ENCODE measurements around the gene SMPX.

- TF ChIP-seq CTCF (IDR thresholded peaks at IDR 0.05; ENCODE audit: insufficient read depth, low read length) = no peak
- TF ChIP-seq GABPA (IDR thresholded peaks at IDR 0.05; ENCODE audit: low read depth) = no peak
- TF ChIP-seq SPI1 (IDR thresholded peaks at IDR 0.05; ENCODE audit: borderline replicate concordance, low read depth) = no peak
- no peak for TF ChIP-seq POLR2AphosphoS5 (IDR thresholded peaks at IDR 0.05; ENCODE audit: low read depth)
Measured at GRCh38 chrX:21675931-21676330, 82.0 kb downstream of the SMPX start.

Measured in HL-60 (cell line).